ENCODE data around the gene LUZP2.
"Not testable (repeated sequence)": the region's sequence is repeated elsewhere in the genome, so short reads cannot be mapped to it uniquely, and the experiment has no call there.

The LUZP2 gene

GRCh38 chr11:24890426-24890825 is 393.6 kb downstream of the LUZP2 start:
- H3K27me3 ChIP-seq: no peaks in the 10 kb centered on the region
- no peak for TF ChIP-seq CTCF (IDR thresholded peaks at IDR 0.05)
- H3K27ac ChIP-seq: no peak overlapping the region
- H3K4me3 ChIP-seq (ENCODE audit: low read depth in 1 of 2, low read length in 1 of 2): no peak overlapping the region
- H3K36me3 ChIP-seq: no peaks in the 10 kb centered on the region
- no peaks in the 10 kb centered on the region for H3K4me1 ChIP-seq (ENCODE audit: control insufficient read depth in 1 of 2, insufficient read depth in 1 of 2, low read depth in 1 of 2, low read length in 1 of 2)
- no peaks in the 10 kb centered on the region for H3K9me3 ChIP-seq

DNA sequence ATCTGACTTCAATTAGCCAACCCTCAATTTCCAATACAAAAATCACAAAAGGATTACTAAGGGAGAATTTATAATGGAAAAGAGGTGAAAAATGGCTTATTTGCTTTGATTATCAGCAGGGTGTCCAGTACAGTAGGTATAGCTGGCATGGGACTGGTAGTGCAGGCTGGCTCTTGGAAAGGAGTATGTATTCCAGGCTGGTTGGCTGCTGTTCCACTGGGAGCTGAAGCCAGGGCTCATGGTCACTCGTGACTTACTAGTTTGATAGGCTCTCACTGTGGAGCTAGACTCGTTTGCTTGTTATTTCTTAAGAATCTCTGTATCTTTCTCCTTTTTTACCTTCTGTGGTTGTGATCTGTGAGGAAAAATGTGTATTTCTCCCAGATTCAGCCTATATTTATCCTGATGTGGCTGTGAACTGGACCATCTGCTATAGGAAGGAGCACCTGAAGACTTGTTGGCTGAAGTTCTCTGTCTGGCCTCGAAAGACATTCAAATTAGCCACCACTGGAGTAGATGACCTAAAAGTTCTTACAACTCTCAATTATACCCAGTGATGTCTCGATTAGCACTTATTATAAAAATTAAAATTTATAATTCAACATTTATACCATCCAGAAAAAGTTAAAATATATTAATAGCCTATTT is 395.1 kb downstream of the LUZP2 start:
- H3K27ac ChIP-seq: not testable (repeated sequence)

GRCh38 chr11:24896118-24896835 is 399.4 kb downstream of the LUZP2 start:
- Histone ChIP-seq H3K27me3 (no peaks in the 10 kb centered on the region), H3K9me3 (no peaks in the 10 kb centered on the region), H3K27ac (no peak overlapping the region), H3K4me3 (ENCODE audit: low read depth in 1 of 2, low read length in 1 of 2) (no peak overlapping the region), H3K36me3 (no peaks in the 10 kb centered on the region), H3K4me1 (ENCODE audit: control insufficient read depth in 1 of 2, insufficient read depth in 1 of 2, low read depth in 1 of 2, low read length in 1 of 2) (no peaks in the 10 kb centered on the region)
- TF ChIP-seq CTCF (IDR thresholded peaks at IDR 0.05): no peak

More for the DNA sequence above, 395.1 kb downstream of the LUZP2 start:
- H3K4me3 ChIP-seq (ENCODE audit: low read depth in 1 of 2, low read length in 1 of 2); H3K9me3 ChIP-seq; H3K27me3 ChIP-seq; H3K36me3 ChIP-seq; H3K4me1 ChIP-seq (ENCODE audit: control insufficient read depth in 1 of 2, insufficient read depth in 1 of 2, low read depth in 1 of 2, low read length in 1 of 2): not testable (repeated sequence)

DNA sequence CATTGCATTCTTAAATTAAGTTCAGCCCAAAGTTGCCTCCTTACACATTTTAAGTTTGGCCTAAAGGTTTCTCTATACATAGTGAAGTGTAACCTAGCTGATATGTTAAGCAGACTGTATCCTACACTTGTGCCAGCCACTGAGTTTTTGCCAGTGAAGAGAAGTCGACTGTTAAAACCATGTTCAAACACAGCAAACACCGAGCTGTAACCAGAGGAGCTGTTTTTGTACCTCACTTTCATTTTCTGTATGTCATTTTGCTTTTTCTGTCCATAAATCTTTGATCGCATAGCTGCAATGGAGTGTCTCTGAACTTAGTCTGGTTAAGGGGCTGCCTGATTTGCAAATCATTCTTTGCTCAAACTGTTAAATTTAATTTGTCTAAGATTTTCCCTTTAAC is 403.7 kb downstream of the LUZP2 start:
- Histone ChIP-seq H3K27me3 (no peaks in the 10 kb centered on the region), H3K36me3 (no peaks in the 10 kb centered on the region), H3K9me3 (no peaks in the 10 kb centered on the region), H3K4me1 (ENCODE audit: control insufficient read depth in 1 of 2, insufficient read depth in 1 of 2, low read depth in 1 of 2, low read length in 1 of 2) (no peaks in the 10 kb centered on the region), H3K27ac (no peak overlapping the region), H3K4me3 (ENCODE audit: low read depth in 1 of 2, low read length in 1 of 2) (no peak overlapping the region)
- TF ChIP-seq CTCF (IDR thresholded peaks at IDR 0.05): no peak

GRCh38 chr11:24900960-24901549 is 404.2 kb downstream of the LUZP2 start:
- Histone ChIP-seq H3K36me3 (no peaks in the 10 kb centered on the region), H3K27ac (no peak overlapping the region), H3K4me3 (ENCODE audit: low read depth in 1 of 2, low read length in 1 of 2) (no peak overlapping the region), H3K27me3 (no peaks in the 10 kb centered on the region), H3K9me3 (no peaks in the 10 kb centered on the region), H3K4me1 (ENCODE audit: control insufficient read depth in 1 of 2, insufficient read depth in 1 of 2, low read depth in 1 of 2, low read length in 1 of 2) (no peaks in the 10 kb centered on the region)
- TF ChIP-seq CTCF (IDR thresholded peaks at IDR 0.05): no peak

- no peak for TF ChIP-seq CTCF (IDR thresholded peaks at IDR 0.05)
- Histone ChIP-seq H3K4me1 (ENCODE audit: control insufficient read depth in 1 of 2, insufficient read depth in 1 of 2, low read depth in 1 of 2, low read length in 1 of 2) (no peaks in the 10 kb centered on the region), H3K36me3 (no peaks in the 10 kb centered on the region), H3K9me3 (no peaks in the 10 kb centered on the region), H3K27me3 (no peaks in the 10 kb centered on the region), H3K4me3 (ENCODE audit: low read depth in 1 of 2, low read length in 1 of 2) (no peak overlapping the region), H3K27ac (no peak overlapping the region)
These were observed 406.7 kb downstream of the LUZP2 start for GRCh38 chr11:24903555-24903954.

All from neutrophil (primary cell).